Choroid plexus epithelial cell (primary cell): Measurements from ENCODE around the gene TPCN2.

Experiments
- DNase-seq: peaks from one replicate; pipeline ENCODE4 v3.0.0-alpha.2; 2010; ENCODE audit warnings: low read depth
- H3K4me3 ChIP-seq: 2 replicates; pipeline ENCODE4 v1.5.1; 2011; ENCODE audit warnings: low read depth, mild to moderate bottlenecking, control low read depth, low read length, moderate library complexity
- CTCF ChIP-seq: conservative IDR thresholded peaks from 2 replicates; pipeline ENCODE4 v1.5.1; 2011; ENCODE audit warnings: low read depth, mild to moderate bottlenecking, control low read depth, inconsistent platforms, low read length, moderate library complexity

TPCN2 gene

GRCh38 chr11:69017951-69018350, 30.8 kb upstream of the TPCN2 start:
- DNase-seq: no peak
- no peak for TF ChIP-seq CTCF
- no peak overlapping the region for H3K4me3 ChIP-seq

GRCh38 chr11:69018924-69019323, 29.8 kb upstream of the TPCN2 start:
- no peak overlapping the region for H3K4me3 ChIP-seq
- no peak for TF ChIP-seq CTCF
- no peak for DNase-seq

GRCh38 chr11:69022260-69022659, 26.5 kb upstream of the TPCN2 start:
- TF ChIP-seq CTCF: no peak
- no peak overlapping the region for H3K4me3 ChIP-seq
- no peak for DNase-seq

GRCh38 chr11:69024509-69024908, 24.2 kb upstream of the TPCN2 start:
- DNase-seq: no peak
- no peak overlapping the region for H3K4me3 ChIP-seq
- no peak for TF ChIP-seq CTCF

- H3K4me3 ChIP-seq: no peak overlapping the region
- DNase-seq: peak; percentile 94
- TF ChIP-seq CTCF: no peak
Measured at GRCh38 chr11:69027704-69028372, 20.9 kb upstream of the TPCN2 start.

GRCh38 chr11:69030301-69030700, 18.4 kb upstream of the TPCN2 start:
- TF ChIP-seq CTCF: no peak
- no peak overlapping the region for H3K4me3 ChIP-seq
- no peak for DNase-seq

- TF ChIP-seq CTCF: no peak
- no peak for DNase-seq
Measured at GRCh38 chr11:69032833-69033232, 15.9 kb upstream of the TPCN2 start.

More at GRCh38 chr11:69032833-69033232, 15.9 kb upstream of the TPCN2 start:
- no peak overlapping the region for H3K4me3 ChIP-seq
